H1 (cell line): Measurements from ENCODE around the gene ACSL4. TPM values are rescaled to one million over a fixed set of nuclear protein-coding genes. Genes with fewer than 3 reads are reported as not detected.

ENCODE experiments used
- CTCF ChIA-PET: fragments of 300-600 bp; sonication (Branson Sonifier 250); formaldehyde crosslinking; loops from one replicate; lab custom pipeline; 2021; ENCODE audit not compliant: partially characterized antibody; lab: Charles Lee
- POLR2A ChIA-PET: fragments of 300-600 bp; sonication (Branson Sonifier 250); formaldehyde crosslinking; loops from one replicate; lab custom pipeline; 2021; ENCODE audit warnings: inconsistent platforms; ENCODE audit not compliant: partially characterized antibody; lab: Charles Lee
- DNase-seq, 2 experiments: peaks; one replicate each; pipeline versions ENCODE4 v3.0.0 to v3.0.0-alpha.2; 2010 to 2022; ENCODE audit warnings: low spot score in 2 of 2, low read depth in 1 of 2, mixed read lengths in 1 of 2
- FAIRE-seq: peaks from 2 replicates; lab custom pipeline; 2011; peaks lifted over from hg19 to GRCh38; lab: Jason Lieb, UNC
- H2AFZ ChIP-seq: 2 replicates; pipeline ENCODE4 v1.8.1; 2012; ENCODE audit warnings: low read length, inconsistent platforms
- H2AK5ac ChIP-seq: 2 replicates; pipeline ENCODE4 v1.6.1; 2013; ENCODE audit warnings: low read depth, low read length
- H2BK120ac ChIP-seq: replicated peaks from 2 replicates; pipeline ENCODE3; 2013; ENCODE audit warnings: low read depth, low read length, inconsistent platforms
- H2BK12ac ChIP-seq: 2 replicates; pipeline ENCODE4 v1.6.1; 2013; ENCODE audit warnings: low read depth, low read length
- H2BK15ac ChIP-seq: 2 replicates; pipeline ENCODE4 v1.6.1; 2013; ENCODE audit warnings: low read length
- H2BK20ac ChIP-seq: 2 replicates; pipeline ENCODE4 v1.6.1; 2013; ENCODE audit warnings: low read length
- H2BK5ac ChIP-seq: 2 replicates; pipeline ENCODE4 v1.6.1; 2013; ENCODE audit warnings: low read depth, low read length
- H3K14ac ChIP-seq: 2 replicates; pipeline ENCODE4 v1.6.1; 2013; ENCODE audit warnings: inconsistent platforms; ENCODE audit not compliant: insufficient read length
- H3K18ac ChIP-seq: 2 replicates; pipeline ENCODE4 v1.6.1; 2013; ENCODE audit warnings: low read length; ENCODE audit errors: extremely low read depth
- H3K23ac ChIP-seq: 2 replicates; pipeline ENCODE4 v1.6.1; 2013; ENCODE audit warnings: inconsistent platforms; ENCODE audit not compliant: insufficient read length
- H3K23me2 ChIP-seq: 2 replicates; pipeline ENCODE4 v1.6.1; 2013; ENCODE audit warnings: low read depth, low read length
- H3K27ac ChIP-seq: 2 replicates; pipeline ENCODE4 v1.6.1; 2011; ENCODE audit warnings: low read depth, low read length, inconsistent platforms
- H3K27me3 ChIP-seq, 4 experiments: replicated peaks in 1 of 4; 1 replicate in 1 of 4; 2 replicates in 3 of 4; pipeline versions ENCODE4 v1.6.1 to v1.8.1; 2011 to 2013; ENCODE audit warnings: low read length in 3 of 4, mild to moderate bottlenecking in 3 of 4, inconsistent platforms in 2 of 4, mixed read lengths in 2 of 4, moderate library complexity in 1 of 4; ENCODE audit not compliant: control insufficient read depth in 3 of 4, insufficient read depth in 3 of 4; ENCODE audit errors: extremely low read depth in 1 of 4
- H3K36me3 ChIP-seq, 4 experiments: 2 replicates each; pipeline versions ENCODE4 v1.6.1 to v1.8.1; 2011 to 2013; ENCODE audit warnings: mild to moderate bottlenecking in 4 of 4, low read length in 3 of 4, moderate library complexity in 2 of 4, control low read depth in 1 of 4, inconsistent platforms in 1 of 4; ENCODE audit not compliant: insufficient read depth in 4 of 4, control insufficient read depth in 2 of 4
- H3K4ac ChIP-seq: replicated peaks from 2 replicates; pipeline ENCODE3; 2013; ENCODE audit warnings: low read length, low read depth, mixed read lengths, inconsistent platforms; ENCODE audit not compliant: insufficient read length
- H3K4me1 ChIP-seq, 4 experiments: replicated peaks in 1 of 4; 1 replicate in 1 of 4; 2 replicates in 3 of 4; pipeline versions ENCODE4 v1.6.1 to v1.8.1; 2011 to 2013; ENCODE audit warnings: low read length in 3 of 4, inconsistent platforms in 2 of 4, mixed read lengths in 1 of 4; ENCODE audit not compliant: insufficient read depth in 4 of 4, control insufficient read depth in 3 of 4
- H3K4me2 ChIP-seq, 2 experiments: 2 replicates each; pipeline versions ENCODE4 v1.6.1 to v1.8.1; 2011 to 2013; ENCODE audit warnings: low read depth in 2 of 2, low read length in 2 of 2, control low read depth in 1 of 2, inconsistent platforms in 1 of 2, mild to moderate bottlenecking in 1 of 2; ENCODE audit not compliant: insufficient read depth in 1 of 2
- H3K4me3 ChIP-seq, 4 experiments: fragments of 200-600, 300-600 bp in 1 of 4; sonication (generic), shearing (Covaris generic), sonication (Bioruptor Twin) in 1 of 4; 2 replicates each; pipeline versions ENCODE4 v1.5.1 to v1.8.1; 2011 to 2016; ENCODE audit warnings: low read length in 4 of 4, low read depth in 3 of 4, control low read depth in 2 of 4, inconsistent platforms in 2 of 4, mild to moderate bottlenecking in 2 of 4, mixed read lengths in 1 of 4, moderate library complexity in 1 of 4; ENCODE audit not compliant: insufficient read depth in 2 of 4; ENCODE audit errors: extremely low read depth in 1 of 4
- H3K56ac ChIP-seq: replicated peaks from 2 replicates; pipeline ENCODE3; 2013; ENCODE audit warnings: low read depth, mild to moderate bottlenecking, mixed read lengths, low read length, inconsistent platforms; ENCODE audit not compliant: insufficient read length
- H3K79me1 ChIP-seq: 2 replicates; pipeline ENCODE4 v1.6.1; 2013; ENCODE audit warnings: low read depth, low read length, control low read depth
- H3K79me2 ChIP-seq, 2 experiments: 2 replicates each; pipeline versions ENCODE4 v1.6.1 to v1.8.1; 2012 to 2013; ENCODE audit warnings: low read length in 2 of 2, mild to moderate bottlenecking in 2 of 2, inconsistent platforms in 1 of 2; ENCODE audit not compliant: insufficient read depth in 2 of 2, control insufficient read depth in 1 of 2
- H3K9ac ChIP-seq, 4 experiments: replicated peaks in 1 of 4; 1 replicate in 1 of 4; 2 replicates in 3 of 4; pipeline versions ENCODE4 v1.6.1 to v1.8.1; 2011 to 2013; ENCODE audit warnings: low read depth in 3 of 4, low read length in 3 of 4, control low read depth in 2 of 4, mild to moderate bottlenecking in 2 of 4, moderate library complexity in 2 of 4, inconsistent platforms in 1 of 4; ENCODE audit errors: extremely low read depth in 1 of 4
- H3K9me3 ChIP-seq, 2 experiments: 2 replicates each; pipeline versions ENCODE4 v1.6.1 to v1.8.1; 2012 to 2013; ENCODE audit warnings: mild to moderate bottlenecking in 2 of 2, moderate library complexity in 2 of 2, control low read depth in 1 of 2, inconsistent platforms in 1 of 2, low read depth in 1 of 2, low read length in 1 of 2, mixed read lengths in 1 of 2; ENCODE audit not compliant: insufficient read depth in 2 of 2
- H4K20me1 ChIP-seq, 2 experiments: replicated peaks in 1 of 2; 2 replicates each; pipeline versions ENCODE3 to v1.8.1; 2011 to 2013; ENCODE audit warnings: inconsistent platforms in 2 of 2, low read length in 2 of 2, mild to moderate bottlenecking in 1 of 2; ENCODE audit not compliant: insufficient read depth in 2 of 2, control insufficient read depth in 1 of 2
- H4K5ac ChIP-seq: 2 replicates; pipeline ENCODE4 v1.6.1; 2013; ENCODE audit warnings: low read length, low read depth, mixed read lengths, inconsistent platforms; ENCODE audit not compliant: insufficient read length
- H4K8ac ChIP-seq: 2 replicates; pipeline ENCODE4 v1.8.0; 2013; ENCODE audit warnings: mild to moderate bottlenecking, moderate library complexity, low read length, inconsistent platforms; ENCODE audit not compliant: insufficient read depth; ENCODE audit errors: extremely low read depth
- H4K91ac ChIP-seq: replicated peaks from 2 replicates; pipeline ENCODE3; 2013; ENCODE audit warnings: low read length, mixed read lengths, inconsistent platforms; ENCODE audit not compliant: insufficient read length
- CBX8 ChIP-seq: fragments of 300-800, 300-1000 bp; sonication (generic); IDR thresholded peaks from 2 replicates; pipeline ENCODE4 v1.7.1; 2016; ENCODE audit warnings: low read depth, low read length, borderline replicate concordance
- CTBP2 ChIP-seq: IDR thresholded peaks from 2 replicates; pipeline ENCODE4 v1.7.0; 2011; ENCODE audit warnings: borderline replicate concordance, mild to moderate bottlenecking, moderate library complexity, mixed read lengths, low read length; ENCODE audit not compliant: insufficient read depth, insufficient read length
- GTF2F1 ChIP-seq: IDR thresholded peaks from 2 replicates; pipeline ENCODE4 v1.6.1; 2012; ENCODE audit warnings: low read depth, low read length, improper control_type of control experiment, borderline replicate concordance
- JUN ChIP-seq: IDR thresholded peaks from 2 replicates; pipeline ENCODE4 v1.6.1; 2011; ENCODE audit warnings: low read depth, mild to moderate bottlenecking, improper control_type of control experiment, low read length
- KDM4A ChIP-seq: IDR thresholded peaks from one replicate; pipeline ENCODE4 v1.7.1; 2012; ENCODE audit warnings: low read depth, mild to moderate bottlenecking, moderate library complexity, low read length, inconsistent platforms; ENCODE audit not compliant: severe bottlenecking
- PHF8 ChIP-seq: fragments of 200-600 bp; sonication (generic); conservative IDR thresholded peaks from 2 replicates; pipeline ENCODE4 v1.7.1; 2012; ENCODE audit warnings: low read depth, mild to moderate bottlenecking, inconsistent platforms, low read length, moderate library complexity
- POLR2AphosphoS5 ChIP-seq: IDR thresholded peaks from 2 replicates; pipeline ENCODE4 v1.6.1; 2011; ENCODE audit warnings: low read depth, low read length
- RAD21 ChIP-seq, 2 experiments: IDR thresholded peaks in 1 of 2; conservative IDR thresholded peaks in 1 of 2; 2 replicates each; pipeline ENCODE4 v1.6.1; 2011; ENCODE audit warnings: low read depth in 2 of 2, low read length in 2 of 2, improper control_type of control experiment in 1 of 2, inconsistent platforms in 1 of 2, mild to moderate bottlenecking in 1 of 2, moderate library complexity in 1 of 2
- RFX5 ChIP-seq: IDR thresholded peaks from 2 replicates; pipeline ENCODE4 v1.6.1; 2011; ENCODE audit warnings: low read depth, low read length, improper control_type of control experiment, borderline replicate concordance
- RNF2 ChIP-seq: fragments of 200-900, 300-1000 bp; sonication (generic); IDR thresholded peaks from 2 replicates; pipeline ENCODE4 v1.7.1; 2016; ENCODE audit warnings: borderline replicate concordance, low read depth, mild to moderate bottlenecking, antibody characterized with exemption, low read length; ENCODE audit not compliant: poor library complexity, severe bottlenecking; ENCODE audit errors: missing control alignments
- SIX5 ChIP-seq: IDR thresholded peaks from 2 replicates; pipeline ENCODE4 v1.6.1; 2011; ENCODE audit warnings: mild to moderate bottlenecking, low read depth, low read length
- SP1 ChIP-seq: IDR thresholded peaks from 2 replicates; pipeline ENCODE4 v1.6.1; 2011; ENCODE audit warnings: low read depth, low read length
- SP4 ChIP-seq: IDR thresholded peaks from 2 replicates; pipeline ENCODE4 v1.6.1; 2012; ENCODE audit warnings: low read length, inconsistent platforms
- WGBS, 2 experiments: shearing (Covaris generic) in 1 of 2; methylation state at CpG; one replicate each; pipeline versions ENCODE4 v1.1.6 to v1.1.7; 2013 to 2015; ENCODE audit warnings: low lambda C conversion rate in 2 of 2, mixed read lengths in 2 of 2, inconsistent platforms in 1 of 2, low coverage in 1 of 2, missing lambda C conversion rate in 1 of 2; ENCODE audit not compliant: insufficient replicate concordance in 2 of 2, insufficient coverage in 1 of 2, insufficient read length in 1 of 2; ENCODE audit errors: extremely low coverage in 1 of 2, missing lambda C conversion rate in 1 of 2; 5-methylcytosine and 5-hydroxymethylcytosine counted together
- polyA plus RNA-seq, 7 experiments: library from polyadenylated mRNA; depleted of rRNA in 3 of 7; stranded (reverse) in 5 of 7; unstranded in 2 of 7; fragments of >200 nt in 5 of 7; fragments of 200-250 nt in 2 of 7; gene quantifications; 1 replicate in 5 of 7; 2 replicates in 1 of 7; 4 replicates in 1 of 7; pipeline versions ENCODE4 v1.2.1 to v1.2.3, GENCODE V29; 2011 to 2013; ENCODE audit warnings: missing spikeins in 2 of 7, mixed read lengths in 2 of 7
- total RNA-seq: library from RNA; stranded (reverse); fragmentation: NEBNext Ultra II Directional; extraction: Animal tissue kit (Norgen Biotek cat#: 25700); gene quantifications from 2 replicates; pipeline ENCODE4 v1.2.1, GENCODE V29; 2021
- TF ChIP-seq, protein P1 (sequence below): IDR thresholded peaks from 2 replicates; pipeline ENCODE4 v1.6.1; 2012; ENCODE audit warnings: inconsistent platforms

ACSL4 gene
- total and polyA plus RNA-seq, 2 of the 8 experiments (the other 6 are each of a cell fraction or from before 2014, with no cell fraction given), result 11.3 to 47.0 TPM

DNA sequence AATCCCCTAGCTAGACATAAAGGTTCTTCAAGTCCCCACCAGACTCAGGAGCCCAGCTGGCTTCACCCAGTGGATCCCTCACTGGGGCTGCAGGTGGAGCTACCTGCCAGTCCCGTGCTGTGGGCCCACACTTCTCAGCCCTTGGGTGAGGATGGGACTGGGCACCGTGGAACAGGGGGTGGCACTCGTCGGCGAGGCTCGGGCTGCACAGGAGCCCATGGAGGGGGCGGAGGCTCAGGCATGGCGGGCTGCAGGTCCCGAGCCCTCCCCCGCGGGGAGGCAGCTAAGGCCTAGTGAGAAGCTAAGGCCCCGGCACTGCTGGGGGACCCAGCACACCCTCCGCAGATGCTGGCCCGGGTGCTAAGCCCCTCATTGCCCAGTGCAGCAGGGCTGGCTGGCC lies 16.1 kb upstream of the ACSL4 start:
- Histone ChIP-seq H2BK12ac (no peak overlapping the region), H3K9ac (no peak overlapping the region), H3K4me1 (no peaks in the 10 kb centered on the region), H2BK120ac (no peak overlapping the region), H3K9me3 (no peaks in the 10 kb centered on the region), H3K27me3 (no peaks in the 10 kb centered on the region), H3K79me1 (no peaks in the 10 kb centered on the region), H2BK20ac (no peak overlapping the region), H3K4me3 (no peak overlapping the region), H2BK5ac (no peak overlapping the region), H4K5ac (no peak overlapping the region), H4K8ac (no peak overlapping the region), H3K4ac (no peak overlapping the region), H3K4me2 (no peak overlapping the region), H3K36me3 (no peaks in the 10 kb centered on the region), H2BK15ac (no peak overlapping the region), H3K56ac (no peak overlapping the region), H3K23ac (no peak overlapping the region), H2AK5ac (no peak overlapping the region), H3K79me2 (no peaks in the 10 kb centered on the region), H3K27ac (no peak overlapping the region), H4K91ac (no peak overlapping the region), H3K18ac (no peak overlapping the region), H3K14ac (no peak overlapping the region), H2AFZ (no peak overlapping the region), H3K23me2 (no peaks in the 10 kb centered on the region), H4K20me1 (no peaks in the 10 kb centered on the region)
- DNase-seq (no peak), FAIRE-seq (no peak)
- CTCF ChIA-PET, result interaction anchor here (1.6 kb wide), 1 partner anchor 36 kb away, joined by 3 read pairs; no protein-coding TSS in a partner anchor
- POLR2A ChIA-PET, result no interaction called here
- WGBS, 2 experiments, result 85% methylated on average over 8 of the region's 14 CpGs; no CpG with 5 or more reads in 1 of the 2 experiments
- no peak for TF ChIP-seq GTF2F1
- TF ChIP-seq CTBP2, result no peak
- no peak for TF ChIP-seq PHF8
- TF ChIP-seq SP1, result no peak
- no peak for TF ChIP-seq SIX5
- TF ChIP-seq RFX5, result no peak
- TF ChIP-seq POLR2AphosphoS5, result no peak
- no peak for TF ChIP-seq SP4
- no peak for TF ChIP-seq RAD21 (IDR thresholded peaks at IDR 0.05 in 1 of 2, conservative IDR thresholded peaks at IDR 0.05 in 1 of 2; ENCODE audit: low read depth in 2 of 2, low read length in 2 of 2)
- TF ChIP-seq JUN, result no peak
- TF ChIP-seq, protein P1, sequence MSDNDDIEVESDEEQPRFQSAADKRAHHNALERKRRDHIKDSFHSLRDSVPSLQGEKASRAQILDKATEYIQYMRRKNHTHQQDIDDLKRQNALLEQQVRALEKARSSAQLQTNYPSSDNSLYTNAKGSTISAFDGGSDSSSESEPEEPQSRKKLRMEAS, result no peak
- TF ChIP-seq RNF2, result no peak
- no peak for TF ChIP-seq KDM4A
- TF ChIP-seq CBX8, result no peak
